ENCODE measurements around the gene HEXA.

Gene HEXA

DNA sequence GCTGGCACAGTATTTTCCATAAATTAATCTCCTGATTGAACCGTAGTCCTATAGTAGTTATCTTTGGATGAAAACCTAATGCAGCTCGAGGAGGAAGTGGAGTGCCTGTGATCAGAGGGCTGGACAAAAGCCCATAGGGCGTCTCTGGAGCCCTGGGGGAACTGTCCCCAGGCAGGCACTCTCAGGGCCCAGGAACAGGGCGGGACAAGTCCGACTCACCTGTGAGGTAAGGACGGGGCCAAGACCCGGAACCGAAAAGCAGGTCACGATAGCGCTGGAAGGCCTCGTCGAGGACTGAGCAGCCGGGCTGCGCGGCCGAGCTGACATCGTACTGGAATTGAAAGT lies 341 bp downstream of the HEXA start:
- no peak for DNase-seq (ENCODE audit: low spot score)

DNA sequence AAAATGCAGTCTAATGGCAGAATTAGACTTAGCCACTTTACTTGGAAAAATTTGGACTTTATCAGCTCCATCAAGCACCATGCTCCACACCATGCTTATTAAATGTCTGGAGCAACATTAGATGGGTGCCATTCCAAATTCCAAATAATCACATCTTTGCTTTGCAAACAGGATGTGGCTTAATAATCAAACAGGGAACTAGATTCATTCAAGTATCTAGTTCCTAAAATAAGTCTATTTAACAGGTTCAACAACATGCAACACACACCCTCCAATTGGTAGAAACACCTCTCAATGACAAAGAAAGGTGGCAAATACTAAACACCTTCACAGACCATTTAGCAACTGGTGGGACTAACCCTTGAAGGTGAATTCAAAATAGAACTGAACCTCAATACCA lies 3.5 kb downstream of the HEXA start:
- DNase-seq (ENCODE audit: low spot score): no peak

DNA sequence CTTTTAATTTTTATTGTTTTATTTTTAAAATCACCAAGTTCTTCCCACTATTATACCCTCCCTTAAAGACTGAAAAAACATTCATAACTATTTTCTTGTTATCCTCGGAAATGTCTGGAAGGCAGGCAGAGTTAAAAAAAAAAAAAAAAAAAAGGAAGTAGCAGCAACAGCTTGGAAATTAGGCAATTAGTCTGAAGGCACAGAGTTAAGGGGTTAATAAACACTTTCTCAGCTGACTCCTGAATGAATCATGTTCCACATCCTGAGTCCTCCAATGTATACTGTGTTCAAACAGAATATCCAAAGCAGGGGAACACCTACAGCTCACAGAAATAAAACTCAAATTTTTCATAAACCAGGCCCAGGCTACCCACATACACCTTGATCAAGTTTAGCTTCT lies 5.8 kb downstream of the HEXA start:
- DNase-seq (ENCODE audit: low spot score): no peak

DNA sequence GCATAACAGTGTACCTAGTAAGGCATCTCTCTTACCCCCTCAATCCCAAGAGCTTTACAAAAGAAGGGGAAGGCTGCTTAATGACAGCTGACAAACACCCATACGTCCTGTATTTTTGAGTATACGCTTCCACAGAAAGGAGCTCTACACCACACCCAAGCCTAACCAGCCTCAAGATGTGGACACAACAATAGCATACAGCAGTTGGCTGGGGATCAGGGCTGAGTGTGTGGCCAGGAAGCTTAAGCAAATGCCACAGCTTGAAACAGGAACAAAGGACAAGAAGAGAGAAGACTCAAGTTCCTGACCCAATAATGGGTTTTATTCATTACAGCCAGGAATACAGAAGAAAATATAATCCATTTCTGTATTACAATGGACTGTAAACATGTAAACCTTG lies 6.9 kb downstream of the HEXA start:
- DNase-seq (ENCODE audit: low spot score): no peak

DNA sequence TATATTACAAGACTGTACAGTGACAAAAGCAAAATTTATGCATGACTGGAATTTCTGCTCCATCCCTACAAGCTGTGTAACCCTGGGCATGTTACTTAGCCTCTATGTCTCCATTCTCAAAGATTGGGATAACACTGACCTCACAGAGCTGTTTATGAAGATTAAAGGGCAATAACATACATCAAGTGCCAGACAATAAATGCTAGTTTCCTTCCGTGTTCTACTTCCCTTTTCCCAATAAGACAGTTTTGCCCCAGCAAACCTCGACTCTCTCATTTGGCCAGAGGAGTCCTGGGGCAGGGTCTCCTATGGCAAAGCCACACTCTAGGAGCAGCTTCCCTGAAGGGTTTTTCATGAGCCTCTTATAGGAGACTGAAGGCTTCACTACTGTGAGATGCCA lies 7.5 kb downstream of the HEXA start:
- no peak for DNase-seq (ENCODE audit: low spot score)

DNA sequence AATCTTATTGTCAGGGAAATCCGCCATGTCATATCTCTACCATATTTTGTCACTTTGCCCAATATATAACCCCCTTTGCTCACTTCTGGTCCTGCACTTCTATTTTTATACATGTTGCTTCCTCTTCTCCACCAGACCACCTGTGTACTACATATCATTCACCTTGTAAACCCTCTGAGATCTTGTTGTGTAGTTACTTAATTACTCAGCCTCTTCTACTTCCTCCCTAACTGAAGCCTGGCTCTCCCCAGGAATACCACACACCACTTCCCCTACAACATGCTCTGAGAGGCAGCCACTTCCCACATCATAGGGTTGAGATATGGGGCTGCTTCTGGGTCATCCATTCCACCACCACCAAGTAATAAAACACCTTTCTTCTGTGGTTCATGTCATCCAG lies 10.0 kb downstream of the HEXA start:
- DNase-seq (ENCODE audit: low spot score): no peak

DNA sequence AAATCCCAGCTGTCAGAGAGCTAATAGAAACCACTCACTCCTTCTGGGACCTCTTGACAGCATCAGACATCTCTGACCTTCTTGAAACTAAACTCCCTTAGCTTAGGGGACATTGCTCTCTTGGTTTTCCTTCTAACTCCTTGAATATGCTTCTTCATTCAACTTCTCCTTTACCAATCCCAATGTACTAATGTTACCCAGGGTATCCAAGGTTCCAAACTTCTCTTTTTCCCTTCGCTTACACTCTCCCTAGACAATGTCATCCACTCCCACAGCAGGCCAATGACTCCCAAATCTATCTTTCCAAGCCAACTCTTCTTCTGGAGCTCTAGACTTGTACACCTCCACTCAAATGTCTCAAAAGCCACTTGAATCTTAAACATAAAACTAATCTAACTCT lies 14.6 kb downstream of the HEXA start:
- DNase-seq (ENCODE audit: low spot score): no peak

DNA sequence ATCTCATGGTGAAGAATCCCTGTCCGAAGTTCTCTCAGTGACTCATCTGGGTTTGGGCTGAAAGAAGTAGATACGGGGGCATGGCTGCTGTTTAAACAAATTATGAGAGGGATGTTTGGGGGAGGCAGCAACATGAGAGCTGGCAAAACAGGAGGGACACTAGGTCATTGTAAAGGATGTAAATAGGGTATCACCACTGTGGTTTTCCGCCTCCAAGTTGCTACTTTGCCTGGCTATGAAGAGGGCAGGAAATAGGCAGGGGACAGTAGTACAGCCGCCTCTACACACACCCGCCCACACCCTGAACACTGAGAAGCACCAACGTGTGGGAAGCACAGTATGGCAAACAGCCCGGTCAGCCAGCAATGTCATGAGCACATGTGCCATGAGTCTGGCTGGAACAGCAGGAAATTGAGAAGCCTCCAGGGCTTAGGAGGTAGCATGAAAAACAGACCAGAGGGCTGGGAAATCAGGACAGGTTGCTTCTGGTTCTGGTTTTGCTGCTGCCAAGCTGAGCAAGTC lies 17.1 kb downstream of the HEXA start:
- no peak for DNase-seq (ENCODE audit: low spot score)

DNA sequence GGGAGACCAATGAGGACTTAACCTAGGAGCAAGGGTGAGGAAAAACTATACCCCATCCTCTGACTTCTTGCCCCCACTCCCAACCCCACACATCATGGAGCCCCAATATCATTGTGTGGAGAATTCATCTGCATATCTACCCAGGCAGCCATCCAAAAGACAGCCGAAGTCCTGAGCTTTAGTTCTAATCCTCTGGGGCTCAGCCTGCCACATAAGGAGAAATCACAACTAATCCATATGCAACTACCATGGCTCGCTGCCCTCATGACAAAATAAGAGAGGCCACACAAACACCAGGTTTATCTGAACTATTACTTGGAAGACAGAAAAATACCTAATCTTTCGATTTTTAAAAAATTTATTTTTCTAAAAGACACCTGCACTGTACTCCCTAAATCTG lies 17.7 kb downstream of the HEXA start:
- DNase-seq (ENCODE audit: low spot score): no peak

DNA sequence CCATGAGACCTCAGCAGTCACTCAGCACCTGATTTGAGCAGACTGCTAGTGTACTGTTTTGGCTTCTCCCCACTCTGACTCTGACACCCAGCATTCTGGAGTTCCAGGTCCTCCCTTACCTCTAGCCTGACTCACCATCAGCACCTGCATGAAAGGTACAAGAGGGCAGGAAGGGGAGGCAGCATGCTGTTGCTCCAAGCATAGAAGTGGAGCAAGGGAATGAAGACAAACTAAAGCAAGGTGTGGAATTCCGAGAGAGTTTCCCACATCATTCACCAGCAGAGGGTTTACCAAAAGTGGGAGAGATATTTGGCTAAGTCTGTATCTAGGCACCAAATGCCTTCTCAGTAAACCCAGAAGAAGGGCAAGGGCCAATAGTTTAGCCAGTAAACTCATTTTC lies 21.3 kb downstream of the HEXA start:
- no peak for DNase-seq (ENCODE audit: low spot score)

DNA sequence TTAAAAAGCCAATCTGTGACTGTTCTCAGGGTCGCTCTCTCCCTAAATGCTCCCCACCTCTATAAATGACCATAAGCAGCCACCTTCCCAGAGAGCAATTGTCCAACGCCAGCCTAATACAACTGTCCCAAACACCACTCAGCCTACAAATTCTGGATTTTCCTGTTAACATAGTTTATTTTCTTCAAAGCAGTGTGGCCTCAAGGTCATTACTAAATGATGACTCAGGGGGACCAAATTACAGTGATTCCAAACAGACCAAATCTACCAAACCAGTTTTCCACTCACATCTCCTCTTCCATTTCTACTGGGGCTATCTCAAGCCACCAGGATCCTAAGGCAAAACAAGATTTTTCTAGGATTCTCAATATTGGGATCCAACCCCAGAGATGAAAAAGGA lies 22.5 kb downstream of the HEXA start:
- no peak for DNase-seq (ENCODE audit: low spot score)

DNA sequence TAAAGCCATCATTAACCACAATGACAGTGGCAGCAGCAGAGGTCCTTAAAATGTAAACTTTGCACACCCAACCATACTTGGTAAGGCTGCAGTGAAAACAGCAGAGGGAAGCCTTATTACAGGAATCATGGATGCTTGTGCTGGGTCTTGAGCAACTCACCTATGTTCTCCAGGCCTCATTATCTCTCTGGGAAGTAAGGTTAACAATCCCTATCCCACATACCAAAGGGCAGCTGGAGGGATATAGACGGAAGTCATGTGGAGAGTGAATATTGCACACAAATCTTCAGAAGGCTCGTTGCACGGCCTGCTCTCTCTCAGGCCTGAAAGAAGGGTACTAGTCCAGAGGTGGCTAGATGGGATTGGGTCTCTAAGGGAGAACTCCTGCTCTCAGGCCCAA lies 30.0 kb downstream of the HEXA start:
- no peak for DNase-seq (ENCODE audit: low spot score)

DNA sequence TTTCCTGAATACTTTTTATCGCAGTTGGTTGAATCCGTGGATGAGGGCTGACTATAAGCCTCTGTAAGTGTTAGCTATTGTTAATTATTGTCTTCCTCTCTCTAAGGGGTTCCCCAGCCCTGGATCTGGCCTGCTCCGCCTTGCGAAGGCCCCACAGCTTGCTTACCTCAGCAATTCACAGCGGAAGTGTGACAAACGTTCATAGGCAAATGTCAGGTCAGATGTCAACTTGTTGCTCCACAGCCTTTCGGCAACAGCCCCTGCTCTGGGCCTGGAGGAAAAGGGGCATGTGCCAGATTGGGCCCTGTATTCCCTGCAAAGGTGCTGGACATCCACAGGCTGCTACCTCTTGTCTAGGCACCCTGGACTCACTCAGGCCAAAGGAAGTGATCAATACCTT lies 30.5 kb downstream of the HEXA start:
- DNase-seq (ENCODE audit: low spot score): no peak

DNA sequence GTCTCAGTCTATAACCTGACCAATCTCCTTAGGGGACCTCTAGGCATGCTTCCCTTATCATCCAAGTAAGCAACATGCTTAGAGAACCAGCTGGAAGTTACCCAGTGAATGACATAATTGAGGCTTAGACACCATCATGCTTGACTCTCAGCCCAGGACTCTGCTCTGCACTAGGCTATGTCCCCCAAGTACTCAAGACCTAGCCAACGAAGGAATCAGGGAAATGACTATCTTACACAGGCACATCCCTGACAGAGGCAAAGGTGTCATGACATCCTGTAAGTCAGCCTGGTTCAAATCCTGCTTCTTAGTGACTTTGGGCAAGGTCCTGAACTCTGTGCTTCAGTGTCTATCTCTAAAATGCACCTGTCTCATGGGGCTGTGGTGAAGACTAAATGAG lies 31.2 kb downstream of the HEXA start:
- no peak for DNase-seq (ENCODE audit: low spot score)

DNA sequence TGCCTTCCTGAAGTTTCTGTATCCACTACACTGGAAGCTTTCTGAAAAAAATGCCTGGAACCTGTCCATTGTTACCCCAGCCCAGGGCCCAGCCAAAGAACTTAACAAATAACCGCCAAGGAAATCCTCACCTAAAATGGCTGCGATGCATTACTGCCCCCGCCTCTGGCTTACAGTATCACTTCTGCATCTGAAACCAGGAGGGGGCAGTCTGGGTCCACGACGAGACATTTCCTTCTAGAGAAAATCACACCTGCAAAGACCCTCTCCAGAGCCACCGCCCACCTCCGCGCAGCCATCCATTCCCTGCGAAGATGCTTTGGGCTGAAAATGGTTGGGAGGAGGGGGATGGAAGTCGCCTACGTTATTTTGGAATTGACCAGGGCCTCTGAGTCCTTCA lies 33.4 kb downstream of the HEXA start:
- DNase-seq (ENCODE audit: low spot score): peak; percentile 61

DNA sequence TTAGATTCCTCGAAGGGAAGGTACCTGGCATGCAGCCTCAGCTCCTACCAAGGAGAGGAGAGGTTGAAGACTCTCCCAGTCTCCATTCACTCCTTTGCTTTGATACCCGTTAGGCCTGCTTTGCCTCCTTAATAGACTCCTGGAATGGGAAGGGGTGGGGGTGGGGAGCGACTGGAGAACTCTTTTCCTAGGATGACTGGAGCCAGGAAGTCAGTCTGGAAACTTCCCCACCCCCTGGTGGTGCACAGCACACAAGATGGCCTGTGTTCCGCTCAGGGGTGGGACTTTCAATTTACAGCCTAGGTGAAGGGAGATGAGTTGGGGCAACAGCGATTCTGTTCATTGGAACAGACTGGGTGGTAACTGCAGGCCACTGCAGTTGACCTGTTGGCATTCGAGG lies 34.5 kb downstream of the HEXA start:
- peak; percentile 70 for DNase-seq (ENCODE audit: low spot score)

DNA sequence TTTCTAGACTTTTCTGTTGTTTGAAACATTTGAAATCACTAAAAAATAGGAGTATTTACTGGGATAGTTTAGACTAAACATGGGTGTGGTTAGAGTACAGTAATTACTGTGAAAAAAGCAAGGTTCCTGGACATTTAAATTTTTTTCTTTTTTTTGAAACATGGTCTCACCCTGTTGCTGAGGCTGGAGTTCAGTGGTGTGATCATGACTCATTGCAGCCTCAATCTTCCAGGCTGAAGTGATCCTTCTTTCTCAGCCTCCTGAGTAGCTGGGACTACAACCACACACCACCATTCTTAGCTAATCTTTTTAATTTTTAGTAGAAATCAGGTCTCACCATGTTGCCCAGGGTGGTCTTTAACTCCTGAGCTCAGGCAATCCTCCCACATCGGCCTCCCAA lies 35.4 kb downstream of the HEXA start:
- DNase-seq (ENCODE audit: low spot score): no peak

DNA sequence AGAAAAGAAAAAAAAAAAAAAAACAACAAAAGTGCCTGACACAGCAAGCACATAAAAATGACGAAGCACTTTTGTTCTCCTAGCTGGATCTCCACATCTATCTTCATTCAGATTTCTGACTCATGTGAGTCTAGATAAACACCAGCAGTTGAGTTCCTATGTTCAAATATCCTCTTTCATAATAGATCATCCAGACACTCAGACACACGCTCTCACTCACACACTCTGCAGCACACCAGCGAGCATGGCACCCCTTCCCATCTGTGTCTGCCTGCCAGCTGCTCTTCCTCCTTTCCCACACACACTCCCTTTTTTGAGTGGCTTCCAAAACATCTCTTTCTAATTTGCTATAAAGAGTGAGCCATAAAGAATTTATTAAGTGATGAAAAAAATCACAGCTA lies 36.0 kb downstream of the HEXA start:
- no peak for DNase-seq (ENCODE audit: low spot score)

DNA sequence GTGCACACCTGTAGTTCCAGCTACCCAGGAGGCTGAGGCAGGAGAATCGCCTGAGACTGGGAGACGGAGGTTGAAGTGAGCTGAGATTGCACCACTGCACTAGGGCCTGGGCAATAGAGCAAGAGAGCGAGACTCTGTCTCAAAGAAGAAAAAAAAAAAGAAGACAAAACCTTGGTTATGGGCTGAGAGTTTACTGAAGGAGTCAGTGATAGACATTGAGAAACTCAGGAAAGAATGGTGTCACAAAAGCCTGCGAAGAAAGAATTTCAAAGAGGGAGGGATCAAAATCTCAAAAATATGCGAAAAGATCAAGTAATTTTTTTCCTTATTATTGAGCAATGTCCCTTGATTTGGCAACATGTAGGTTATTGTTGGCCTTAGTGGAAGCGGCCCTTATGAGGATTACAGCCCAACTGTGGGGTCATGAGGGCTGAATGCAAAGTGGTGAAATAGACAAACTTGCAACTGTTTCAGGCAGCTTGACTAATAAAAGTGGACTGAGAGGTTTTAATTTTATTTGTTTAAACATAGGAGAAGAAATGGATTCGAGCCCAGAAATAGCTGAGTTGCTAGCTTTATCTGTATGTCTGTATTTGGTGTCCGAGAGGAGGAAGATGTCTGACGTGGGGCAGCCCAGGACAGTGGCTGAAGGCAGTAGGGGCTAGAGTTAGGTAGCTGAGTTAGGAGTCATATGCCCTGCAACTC lies 37.0 kb downstream of the HEXA start:
- no peak for DNase-seq (ENCODE audit: low spot score)

DNA sequence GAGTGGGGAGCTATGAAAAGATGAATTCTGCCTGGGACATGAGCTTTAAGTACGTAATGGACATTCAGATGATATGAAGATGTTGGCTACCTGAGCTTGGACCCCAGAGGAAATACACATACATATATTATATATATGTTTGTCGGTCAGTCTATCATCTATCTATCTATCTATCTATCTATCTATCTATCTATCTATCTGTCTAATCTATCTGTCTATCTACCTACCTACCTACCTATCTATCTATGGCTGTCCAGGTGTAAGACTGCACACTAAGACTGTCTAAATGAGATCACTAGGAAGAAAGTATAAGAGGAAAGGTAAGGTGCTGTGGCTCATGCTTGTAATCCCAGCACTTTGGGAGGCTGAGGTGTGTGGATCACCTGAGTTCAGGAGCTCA lies 37.7 kb downstream of the HEXA start:
- DNase-seq (ENCODE audit: low spot score): no peak

DNA sequence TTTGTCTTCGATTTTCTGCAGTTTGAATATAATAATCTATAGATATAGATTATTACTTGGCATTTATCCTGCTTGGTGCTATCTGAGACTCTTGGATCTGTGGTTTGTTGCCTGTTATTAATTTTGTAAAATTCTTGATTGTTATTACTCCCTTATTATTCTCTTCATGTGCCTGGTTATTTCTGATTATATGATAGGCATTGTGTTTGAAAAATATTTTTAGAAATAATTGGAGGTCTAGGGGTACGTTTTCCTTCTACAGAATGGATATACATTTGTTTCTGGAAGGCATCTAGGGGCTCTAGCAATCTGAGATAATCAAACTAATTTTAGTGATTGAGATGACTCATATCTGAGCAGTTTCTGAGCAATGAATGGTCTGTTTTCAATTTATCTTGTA lies 41.0 kb downstream of the HEXA start:
- DNase-seq (ENCODE audit: low spot score): no peak

DNA sequence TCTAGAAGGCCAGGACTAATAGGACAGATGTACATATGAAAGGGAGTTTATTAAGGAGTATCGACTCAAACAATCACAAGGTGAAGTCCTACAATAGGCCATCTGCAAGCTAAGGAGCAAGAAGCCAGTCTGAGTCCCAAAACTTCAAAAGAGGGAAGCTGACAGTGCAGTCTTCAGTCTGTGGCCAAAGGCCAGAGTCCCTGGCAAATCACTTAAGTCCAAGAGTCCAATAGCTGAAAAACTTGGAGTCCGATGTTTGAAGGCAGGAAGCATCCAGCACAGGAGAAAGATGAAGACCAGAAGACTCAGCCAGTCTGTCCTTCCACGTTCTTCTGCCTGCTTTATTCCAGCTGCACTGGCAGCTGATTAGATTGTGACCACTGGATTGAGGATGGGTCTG lies 44.8 kb downstream of the HEXA start:
- no peak for DNase-seq (ENCODE audit: low spot score)

DNA sequence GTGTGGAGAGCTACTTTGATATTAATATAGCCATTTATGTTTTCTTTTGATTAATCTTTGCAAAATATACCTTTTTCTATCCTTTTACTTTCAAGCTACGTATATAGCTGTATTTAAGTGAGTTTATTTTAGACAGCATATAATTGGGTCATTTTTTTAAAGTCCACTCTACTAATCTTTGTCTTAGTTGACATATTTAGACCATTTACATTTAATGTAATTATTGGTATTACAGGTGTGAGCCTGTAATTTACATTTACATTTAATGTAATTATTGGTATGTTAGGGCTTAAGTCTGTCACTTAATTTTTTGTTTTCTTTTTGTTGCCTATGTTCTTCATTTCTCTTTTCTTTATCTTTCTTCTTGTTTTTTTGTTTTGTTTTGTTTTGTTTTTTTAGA lies 52.1 kb downstream of the HEXA start:
- DNase-seq (ENCODE audit: low spot score): no peak

DNA sequence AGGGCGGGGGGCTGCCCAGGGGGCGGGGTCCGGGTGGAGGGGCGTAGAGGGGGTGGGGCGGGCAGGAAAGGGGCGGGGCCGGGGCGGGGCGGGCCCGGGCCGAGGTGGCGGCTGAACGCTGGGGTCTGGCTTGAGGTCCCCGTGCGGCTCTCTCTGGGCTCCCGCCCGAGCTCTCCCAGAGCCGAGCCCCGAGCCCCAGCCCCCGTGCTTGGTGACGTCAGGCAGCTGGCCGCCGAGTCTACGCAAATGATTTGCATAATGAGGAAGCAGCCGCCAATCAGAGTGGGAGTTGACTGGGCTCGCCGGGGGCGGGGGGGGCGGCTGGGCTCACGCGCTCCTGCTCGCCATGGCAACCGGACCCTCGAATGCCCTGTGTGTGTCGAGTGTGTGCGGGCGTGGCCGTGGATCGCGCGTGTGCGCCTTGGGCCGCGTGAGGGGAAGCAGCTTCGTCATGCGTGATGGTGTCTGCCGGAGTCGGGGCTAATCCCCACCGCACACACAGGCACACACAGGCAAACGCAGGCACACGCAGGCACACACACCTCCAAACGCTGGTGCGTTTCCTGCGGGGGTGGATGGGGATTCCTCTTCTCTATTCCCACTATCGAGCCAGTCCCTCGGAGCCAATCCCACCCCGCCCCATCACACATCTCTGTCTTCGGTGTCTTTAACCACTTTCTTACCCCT lies 55.7 kb downstream of the HEXA start, which contains the start of gene CELF6:
TSS of gene CELF6 (minus strand) at position 173 of the 687 bp plus-strand sequence. CDS start 283 bp downstream, outside the sequence.
- peak; percentile 99 for DNase-seq (ENCODE audit: low spot score)

Measured in ecto neural progenitor cell (in vitro differentiated cells).